B cell (primary cell): ENCODE results near the gene SCMH1. TPM values are rescaled to one million over a fixed set of nuclear protein-coding genes. Genes with fewer than 3 reads are reported as not detected.

ENCODE experiments used
- ATAC-seq: fragments of 200-7000 bp; cut with Tn5 transposase; one replicate; pipeline ENCODE4 v1.10.0; 2021; ENCODE audit warnings: low read depth, mild to moderate bottlenecking, moderate number of reproducible peaks, moderate library complexity
- CTCF ChIA-PET: fragments of 350-600 bp; sonication (Branson Sonifier 250); formaldehyde crosslinking; loops from one replicate; lab custom pipeline; 2021; ENCODE audit warnings: antibody characterized with exemption, inconsistent platforms; lab: Charles Lee
- POLR2A ChIA-PET: fragments of 350-600 bp; sonication (Branson Sonifier 250); formaldehyde crosslinking; loops from one replicate; lab custom pipeline; 2021; ENCODE audit warnings: antibody characterized with exemption; lab: Charles Lee
- DNase-seq: peaks from one replicate; pipeline ENCODE4 v3.0.0; 2013
- H2AFZ ChIP-seq: 2 replicates; pipeline ENCODE4 v1.6.1; 2012; ENCODE audit warnings: mild to moderate bottlenecking, low read depth, low read length; ENCODE audit not compliant: insufficient read depth, poor library complexity, severe bottlenecking
- H3K27ac ChIP-seq, 2 donors: 1 replicate in 1 of 2; 2 replicates in 1 of 2; pipeline ENCODE4 v1.5.1; 2012 to 2013; ENCODE audit warnings: low read length in 2 of 2, mild to moderate bottlenecking in 2 of 2, moderate library complexity in 1 of 2
- H3K27me3 ChIP-seq, 4 experiments: fragments of 200-600 bp in 1 of 4; sonication (generic) in 1 of 4; replicated peaks in 1 of 4; 1 replicate in 2 of 4; 2 replicates in 2 of 4; pipeline versions ENCODE4 v1.6.1 to v1.7.0; 2013 to 2016; ENCODE audit warnings: low read length in 3 of 4, mild to moderate bottlenecking in 2 of 4, mixed read lengths in 1 of 4, moderate library complexity in 1 of 4; ENCODE audit not compliant: insufficient read depth in 4 of 4, control insufficient read depth in 3 of 4; ENCODE audit errors: control extremely low read depth in 1 of 4
- H3K36me3 ChIP-seq, 2 experiments: replicated peaks in 1 of 2; 1 replicate in 1 of 2; 2 replicates in 1 of 2; pipeline versions ENCODE4 v1.6.1 to v1.7.1; 2013; ENCODE audit warnings: low read length in 1 of 2; ENCODE audit not compliant: insufficient read depth in 2 of 2, control insufficient read depth in 1 of 2; ENCODE audit errors: control extremely low read depth in 1 of 2, extremely low read depth in 1 of 2
- H3K4me1 ChIP-seq, 2 donors: fragments of 200-600 bp in 1 of 2; sonication (generic) in 1 of 2; 1 replicate in 1 of 2; 2 replicates in 1 of 2; pipeline versions ENCODE4 v1.5.1 to v1.6.1; 2013 to 2017; ENCODE audit warnings: low read length in 2 of 2; ENCODE audit not compliant: control insufficient read depth in 2 of 2, insufficient read depth in 2 of 2
- H3K4me2 ChIP-seq: replicated peaks from 2 replicates; pipeline ENCODE3; 2012; ENCODE audit warnings: mild to moderate bottlenecking, low read depth, low read length; ENCODE audit not compliant: poor library complexity, severe bottlenecking
- H3K4me3 ChIP-seq, 5 experiments: fragments of 200-600 bp in 1 of 5; sonication (generic) in 1 of 5; 1 replicate in 3 of 5; 2 replicates in 2 of 5; pipeline versions ENCODE4 v1.5.1 to v1.7.0; 2011 to 2016; ENCODE audit warnings: low read length in 4 of 5, mild to moderate bottlenecking in 4 of 5, low read depth in 2 of 5, control low read depth in 1 of 5, moderate library complexity in 1 of 5; ENCODE audit not compliant: insufficient read depth in 1 of 5; ENCODE audit errors: control extremely low read depth in 1 of 5, extremely low read depth in 1 of 5
- H3K79me2 ChIP-seq: fragments of 200-600 bp; sonication (generic); one replicate; pipeline ENCODE4 v1.6.0; 2016; ENCODE audit warnings: low read length; ENCODE audit not compliant: control insufficient read depth, insufficient read depth
- H3K9ac ChIP-seq: fragments of 200-600 bp; sonication (generic); 2 replicates; pipeline ENCODE4 v1.6.1; 2017; ENCODE audit warnings: mild to moderate bottlenecking, low read length, moderate library complexity
- H3K9me3 ChIP-seq, 3 donors: one replicate each; pipeline versions ENCODE4 v1.6.1 to v1.7.1; 2013; ENCODE audit warnings: low read length in 2 of 3; ENCODE audit not compliant: control insufficient read depth in 2 of 3, insufficient read depth in 1 of 3; ENCODE audit errors: control extremely low read depth in 1 of 3
- H4K20me1 ChIP-seq: 2 replicates; pipeline ENCODE4 v1.6.0; 2012; ENCODE audit warnings: mild to moderate bottlenecking, low read length; ENCODE audit not compliant: insufficient read depth, control insufficient read depth, poor library complexity, severe bottlenecking
- H3K27ac Mint-ChIP-seq: one replicate; pipeline ENCODE4 v1.8.0; 2021; ENCODE audit warnings: mixed read lengths
- H3K27me3 Mint-ChIP-seq: one replicate; pipeline ENCODE4 v1.8.0; 2021; ENCODE audit warnings: mixed read lengths
- H3K4me1 Mint-ChIP-seq: one replicate; pipeline ENCODE4 v1.8.0; 2021; ENCODE audit warnings: mixed read lengths
- H3K4me3 Mint-ChIP-seq: one replicate; pipeline ENCODE4 v1.8.0; 2021; ENCODE audit warnings: mixed read lengths
- H3K9me3 Mint-ChIP-seq: one replicate; pipeline ENCODE4 v1.8.0; 2022; ENCODE audit warnings: mixed read lengths; ENCODE audit not compliant: insufficient read depth
- CTCF ChIP-seq: fragments of 200-600 bp; IDR thresholded peaks from one replicate; pipeline ENCODE4 v1.8.0; 2022; ENCODE audit warnings: antibody characterized with exemption, mild to moderate bottlenecking
- EZH2 ChIP-seq: IDR thresholded peaks from 2 replicates; pipeline ENCODE4 v1.6.1; 2012; ENCODE audit warnings: borderline replicate concordance, low read depth, mild to moderate bottlenecking, moderate library complexity, low read length; ENCODE audit not compliant: insufficient read depth, poor library complexity, severe bottlenecking
- WGBS: methylation state at CpG from one replicate; pipeline ENCODE4 v1.1.5; 2013; ENCODE audit warnings: missing lambda C conversion rate; ENCODE audit not compliant: insufficient coverage; 5-methylcytosine and 5-hydroxymethylcytosine counted together
- intact Hi-C: fragments of 100-400 bp; cut with micrococcal nuclease; formaldehyde crosslinking; loops from one replicate; pipeline ENCODE4 v1.10.0; 2022
- polyA plus RNA-seq: library from polyadenylated mRNA; depleted of rRNA; stranded (reverse); fragments of >200 nt; gene quantifications from 2 replicates; pipeline ENCODE4 v1.2.3, GENCODE V29; 2012
- total RNA-seq, 2 donors: library from RNA; stranded (reverse); fragments of 120-200 nt in 1 of 2; gene quantifications; 1 replicate in 1 of 2; 2 replicates in 1 of 2; pipeline versions ENCODE4 v1.2.3 to v1.2.4, GENCODE V29; 2013 to 2022

Gene SCMH1
- total and polyA plus RNA-seq, 2 donors (not counting 1 experiment from before 2014, with no cell fraction given), result 29.4 to 33.3 TPM

- Histone ChIP-seq H3K36me3 (peaks cover 0 to 31% of the 10 kb centered on the region in 2 experiments), H3K27ac (no peak overlapping the region), H3K9me3 (no peaks in the 10 kb centered on the region), H3K4me2 (no peak overlapping the region), H4K20me1 (no peaks in the 10 kb centered on the region), H3K4me3 (no peak overlapping the region), H3K27me3 (no peaks in the 10 kb centered on the region), H2AFZ (no peak overlapping the region), H3K79me2 (no peaks in the 10 kb centered on the region), H3K9ac (no peak overlapping the region), H3K4me1 (no peaks in the 10 kb centered on the region)
- POLR2A ChIA-PET, result interaction anchor here (0.7 kb wide), 1 partner anchor 1456 kb away, joined by 3 read pairs; no protein-coding TSS in a partner anchor
- ATAC-seq (no peak), DNase-seq (no peak)
- H3K27me3 Mint-ChIP-seq, result no peaks in the 10 kb centered on the region
- no CpG with 5 or more reads among the region's 3 CpGs for WGBS
- no peaks in the 10 kb centered on the region for H3K9me3 Mint-ChIP-seq
- intact Hi-C loops, result no loop called here
- CTCF ChIA-PET, result no interaction called here
- H3K27ac Mint-ChIP-seq, result no peak overlapping the region
- no peak for TF ChIP-seq EZH2
- no peak for TF ChIP-seq CTCF
- H3K4me3 Mint-ChIP-seq, result no peak overlapping the region
- H3K4me1 Mint-ChIP-seq, result no peaks in the 10 kb centered on the region
Measured at GRCh38 chr1:41033272-41033671, 208.8 kb downstream of the SCMH1 start.

- peaks cover 0 to 5% of the 10 kb centered on the region in 2 donors for H3K4me1 ChIP-seq
- H3K9ac ChIP-seq, result no peak overlapping the region
- H3K79me2 ChIP-seq, result no peaks in the 10 kb centered on the region
- ATAC-seq (no peak), DNase-seq (no peak)
- no peaks in the 10 kb centered on the region for H4K20me1 ChIP-seq
- Mint-ChIP-seq H3K27ac (no peak overlapping the region), H3K27me3 (no peaks in the 10 kb centered on the region), H3K4me1 (no peaks in the 10 kb centered on the region), H3K4me3 (no peak overlapping the region), H3K9me3 (no peaks in the 10 kb centered on the region)
- no peak overlapping the region for H3K4me2 ChIP-seq
- no peaks in the 10 kb centered on the region for H3K27me3 ChIP-seq
- ChIA-PET CTCF (no interaction called here), POLR2A (no interaction called here)
- no peaks in the 10 kb centered on the region for H3K9me3 ChIP-seq
- no peak for TF ChIP-seq CTCF
- TF ChIP-seq EZH2, result no peak
- intact Hi-C loops, result no loop called here
- no peak overlapping the region for H2AFZ ChIP-seq
- H3K4me3 ChIP-seq, result no peak overlapping the region
- peaks cover 0 to 31% of the 10 kb centered on the region in 2 experiments for H3K36me3 ChIP-seq
- WGBS, result 14% methylated on average over 1 of the region's 2 CpGs
- H3K27ac ChIP-seq, result no peak overlapping the region
Measured at GRCh38 chr1:41032147-41032546, 210.0 kb downstream of the SCMH1 start.
